Gastroesophageal sphincter (tissue), 4 donors: ENCODE measurements around the gene MAB21L4. TPM values are rescaled to one million over a fixed set of nuclear protein-coding genes. Genes with fewer than 3 reads are reported as not detected.
A peak's percentile ranks its signal among the peaks of the same experiment; 100 is the strongest.

ENCODE experiments used
- ATAC-seq: fragments of 150-250 bp; one replicate; pipeline ENCODE4 v1.9.1; 2016; ENCODE audit warnings: mild to moderate bottlenecking, moderate library complexity
- H3K27ac ChIP-seq, 4 donors: fragments of 200-600 bp; sonication (generic) in 3 of 4; 1 replicate in 3 of 4; 2 replicates in 1 of 4; pipeline ENCODE4 v1.5.1; 2016 to 2019
- H3K27me3 ChIP-seq: fragments of 200-600 bp; sonication (generic); one replicate; pipeline ENCODE4 v1.5.1; 2019
- H3K36me3 ChIP-seq, 2 donors: fragments of 200-600 bp; sonication (generic); one replicate each; pipeline ENCODE4 v1.5.1; 2019; ENCODE audit warnings: control low read depth in 1 of 2
- H3K4me1 ChIP-seq, 3 donors: fragments of 200-600 bp; sonication (generic); 1 replicate in 2 of 3; 2 replicates in 1 of 3; pipeline ENCODE4 v1.5.1; 2016 to 2019; ENCODE audit warnings: control low read depth in 2 of 3
- H3K4me3 ChIP-seq, 2 donors: fragments of 200-600 bp; sonication (generic); one replicate each; pipeline ENCODE4 v1.5.1; 2019; ENCODE audit warnings: mild to moderate bottlenecking in 1 of 2, moderate library complexity in 1 of 2
- H3K9me3 ChIP-seq, 3 donors: fragments of 200-600 bp; sonication (generic); one replicate each; pipeline ENCODE4 v1.5.1; 2017 to 2019; ENCODE audit warnings: control low read depth in 2 of 3
- CTCF ChIP-seq, 4 experiments: fragments of 200-600 bp in 2 of 4; fragments of 450-650 bp in 2 of 4; sonication (generic) in 1 of 4; IDR thresholded peaks; one replicate each; pipeline ENCODE4 v1.5.1; 2017 to 2019; ENCODE audit warnings: antibody characterized with exemption in 4 of 4, mild to moderate bottlenecking in 2 of 4, moderate library complexity in 2 of 4
- EP300 ChIP-seq: sonication (generic); formaldehyde crosslinking; IDR thresholded peaks from one replicate; pipeline ENCODE4 v1.6.1; 2017; ENCODE audit warnings: antibody characterized with exemption, mild to moderate bottlenecking
- POLR2A ChIP-seq, 2 donors: fragments of 450-650 bp; IDR thresholded peaks; one replicate each; pipeline ENCODE4 v1.6.1; 2017; ENCODE audit warnings: antibody characterized with exemption in 2 of 2, mild to moderate bottlenecking in 2 of 2, moderate library complexity in 1 of 2
- POLR2AphosphoS5 ChIP-seq: sonication (generic); formaldehyde crosslinking; IDR thresholded peaks from one replicate; pipeline ENCODE4 v1.6.1; 2017; ENCODE audit warnings: antibody characterized with exemption
- WGBS, 2 donors: methylation state at CpG; one replicate each; pipeline ENCODE4 v1.1.5; 2018; ENCODE audit warnings: low coverage in 1 of 2; 5-methylcytosine and 5-hydroxymethylcytosine counted together
- total RNA-seq, 4 donors: library from RNA; depleted of rRNA; stranded (reverse); fragments of >200 nt; gene quantifications; one replicate each; pipeline ENCODE4 v1.1.0, GENCODE V29; 2016

MAB21L4 gene
- total RNA-seq, 4 donors from 2014 or later = 0.27 to 9.7 (median 0.77) TPM; not detected in 1

DNA sequence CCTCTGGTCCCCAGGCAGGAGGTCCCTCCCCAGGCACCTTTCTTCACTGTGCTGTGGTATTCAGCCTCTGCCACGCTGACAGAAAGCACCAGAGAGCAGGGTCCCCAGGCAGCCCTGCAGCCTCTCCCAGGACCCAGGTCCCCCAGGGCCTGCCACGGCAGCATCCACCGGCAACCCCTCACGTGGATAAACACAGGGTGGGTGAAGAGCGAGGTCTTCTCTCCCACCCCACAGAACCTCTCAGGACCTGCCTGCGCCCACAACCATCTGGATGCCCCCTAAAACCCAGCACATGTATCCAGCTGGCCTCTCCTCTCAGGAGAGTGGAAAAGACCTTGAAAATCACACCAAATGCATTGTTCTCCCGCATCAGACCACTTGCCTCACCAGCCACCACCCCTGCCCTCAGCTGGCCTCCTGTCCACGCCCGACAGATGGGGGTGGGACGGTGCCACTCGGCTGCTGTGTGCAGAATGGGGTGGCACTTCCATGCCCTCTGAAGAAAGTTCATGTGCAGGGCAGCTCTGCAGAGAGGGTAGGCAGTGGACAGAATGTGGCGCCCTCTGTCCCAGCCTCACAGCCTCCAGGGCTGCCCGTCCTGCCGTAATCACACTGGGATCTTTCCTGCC is 6.1 kb upstream of the MAB21L4 start:
- no peak for TF ChIP-seq CTCF (IDR thresholded peaks at IDR 0.05)
- TF ChIP-seq POLR2A (IDR thresholded peaks at IDR 0.05) = no peak
- TF ChIP-seq EP300 = no peak
- H3K27me3 ChIP-seq = peaks cover 41% of the 10 kb centered on the region
- H3K36me3 ChIP-seq = no peaks in the 10 kb centered on the region
- H3K4me3 ChIP-seq = no peak overlapping the region
- H3K27ac ChIP-seq = no peak overlapping the region
- no peak for ATAC-seq
- H3K4me1 ChIP-seq = peaks cover 0 to 13% (median 0%) of the 10 kb centered on the region in 3 donors
- no peaks in the 10 kb centered on the region for H3K9me3 ChIP-seq
- 90% methylated on average over 6 of the region's 14 CpGs; no CpG with 5 or more reads in 1 of the 2 donors for WGBS, 2 donors

GRCh38 chr2:240900141-240900860 is 4.3 kb upstream of the MAB21L4 start:
- TF ChIP-seq POLR2A (IDR thresholded peaks at IDR 0.05) = no peak
- no peak for TF ChIP-seq EP300
- no peak for TF ChIP-seq POLR2AphosphoS5
- no peak for TF ChIP-seq CTCF (IDR thresholded peaks at IDR 0.05)
- no peak overlapping the region for H3K27ac ChIP-seq
- H3K36me3 ChIP-seq = no peaks in the 10 kb centered on the region
- H3K27me3 ChIP-seq = peaks cover 23% of the 10 kb centered on the region
- H3K4me3 ChIP-seq = no peak overlapping the region
- H3K4me1 ChIP-seq = peaks cover 0 to 13% (median 0%) of the 10 kb centered on the region in 3 donors
- 80 to 83% methylated on average over 19 to 23 of the region's 27 CpGs for WGBS, 2 donors
- no peak for ATAC-seq
- H3K9me3 ChIP-seq = no peaks in the 10 kb centered on the region

DNA sequence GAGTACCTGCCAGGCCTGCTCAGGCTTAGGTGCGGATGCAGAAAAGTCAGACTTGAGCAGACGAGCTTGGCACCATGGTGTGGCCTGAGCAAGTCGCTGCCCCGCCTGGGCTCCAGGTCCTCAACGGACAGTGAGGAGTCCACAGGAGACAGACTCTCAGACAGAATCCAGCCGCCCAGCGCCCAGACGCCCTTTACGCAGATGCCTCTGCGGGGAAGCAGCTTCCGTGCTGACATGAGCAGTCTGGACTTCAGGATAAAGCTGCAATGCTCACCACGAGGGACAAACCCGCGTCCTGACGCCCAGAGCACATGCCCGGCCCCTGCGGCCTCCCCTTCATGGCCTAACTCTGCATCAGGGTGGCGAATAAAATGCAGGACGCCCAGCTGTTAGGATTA is 3.5 kb upstream of the MAB21L4 start:
- Histone ChIP-seq H3K36me3 (no peaks in the 10 kb centered on the region), H3K4me3 (no peak overlapping the region), H3K27me3 (peaks cover 15% of the 10 kb centered on the region), H3K4me1 (peaks cover 0 to 13% (median 0%) of the 10 kb centered on the region in 3 donors), H3K27ac (no peak overlapping the region), H3K9me3 (no peaks in the 10 kb centered on the region)
- TF ChIP-seq EP300 = no peak
- TF ChIP-seq POLR2A (IDR thresholded peaks at IDR 0.05) = no peak
- TF ChIP-seq CTCF (IDR thresholded peaks at IDR 0.05) = no peak
- TF ChIP-seq POLR2AphosphoS5 = no peak
- 100% methylated on average over 1 of the region's 19 CpGs; no CpG with 5 or more reads in 1 of the 2 donors for WGBS, 2 donors
- no peak for ATAC-seq

DNA sequence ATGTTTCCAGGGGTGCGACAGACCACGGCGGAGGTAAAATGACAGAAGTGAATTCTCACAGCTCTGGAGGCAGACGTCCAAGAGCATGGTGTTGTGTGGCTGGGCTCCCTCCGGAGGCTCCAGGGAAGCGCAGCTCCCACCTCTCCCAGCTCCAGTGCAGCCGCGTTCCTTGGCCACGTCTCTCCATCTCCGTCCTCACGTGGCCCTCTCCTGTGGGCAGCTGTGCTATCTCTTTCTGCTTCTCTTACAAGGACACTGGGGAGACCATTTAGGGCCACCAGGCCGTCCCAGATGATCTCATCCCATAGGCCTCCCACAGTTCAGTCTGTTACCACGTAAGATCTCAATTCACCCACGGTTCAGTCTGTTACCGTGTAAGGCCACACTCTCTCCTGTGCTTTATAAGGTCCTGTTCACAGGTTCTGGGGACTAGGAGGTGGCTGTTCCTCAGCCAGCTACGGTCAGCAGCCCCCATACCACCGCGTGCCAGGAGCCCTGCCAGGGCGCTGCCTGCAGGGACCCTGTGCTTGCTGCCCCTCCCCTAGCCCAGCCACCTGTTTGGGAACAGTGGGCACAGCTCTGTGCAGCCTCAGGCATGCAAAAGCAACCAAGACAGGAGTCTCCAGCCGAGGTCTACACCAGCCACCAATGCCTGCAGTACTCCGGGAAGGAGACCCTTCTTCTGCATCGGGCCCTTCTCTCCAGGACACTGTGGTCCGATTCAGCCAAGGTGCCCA is 2.9 kb upstream of the MAB21L4 start:
- Histone ChIP-seq H3K27me3 (peaks cover 14% of the 10 kb centered on the region), H3K27ac (peak overlapping the region in 1 of 4 donors; percentile 49), H3K4me3 (no peak overlapping the region), H3K36me3 (no peaks in the 10 kb centered on the region), H3K9me3 (no peaks in the 10 kb centered on the region), H3K4me1 (peaks cover 0 to 13% (median 0%) of the 10 kb centered on the region in 3 donors)
- ATAC-seq = no peak
- WGBS, 2 donors = 32 to 43% methylated on average over 4 to 9 of the region's 23 CpGs
- no peak for TF ChIP-seq POLR2A (IDR thresholded peaks at IDR 0.05)
- TF ChIP-seq EP300 = no peak
- TF ChIP-seq CTCF (IDR thresholded peaks at IDR 0.05) = no peak
- no peak for TF ChIP-seq POLR2AphosphoS5
